T-cell (primary cell): Measurements from ENCODE around the gene HLA-DOA. TPM values are rescaled to one million over a fixed set of nuclear protein-coding genes. Genes with fewer than 3 reads are reported as not detected.
A peak's percentile ranks its signal among the peaks of the same experiment; 100 is the strongest.

ENCODE experiments used
- ATAC-seq, 4 experiments: fragments of 200-7000 bp in 3 of 4; fragments of 150-1000 bp in 1 of 4; cut with Tn5 transposase; replicated peaks in 1 of 4; 1 replicate in 3 of 4; 2 replicates in 1 of 4; pipeline ENCODE4 v1.10.0; 2021; ENCODE audit warnings: moderate library complexity in 3 of 4, mild to moderate bottlenecking in 2 of 4, moderate number of reproducible peaks in 1 of 4
- CTCF ChIA-PET, 2 donors: fragments of 300-600 bp; sonication (Branson Sonifier 250); formaldehyde crosslinking; loops; one replicate each; lab custom pipeline; 2022; ENCODE audit warnings: antibody characterized with exemption in 2 of 2; lab: Charles Lee
- POLR2A ChIA-PET, 2 donors: fragments of 300-600 bp; sonication (Branson Sonifier 250); formaldehyde crosslinking; loops; one replicate each; lab custom pipeline; 2022; ENCODE audit warnings: antibody characterized with exemption in 2 of 2; lab: Charles Lee
- DNase-seq, 35 experiments: peaks; one replicate each; pipeline versions ENCODE4 v3.0.0 to v3.0.0-alpha.2; 2013 to 2023
- H3K27ac ChIP-seq: one replicate; pipeline ENCODE4 v1.5.1; 2013; ENCODE audit warnings: low read length
- H3K27me3 ChIP-seq, 2 experiments: replicated peaks in 1 of 2; 1 replicate in 1 of 2; 2 replicates in 1 of 2; pipeline versions ENCODE4 v1.6.1 to v1.7.0; 2013; ENCODE audit warnings: low read length in 1 of 2, mixed read lengths in 1 of 2; ENCODE audit not compliant: control insufficient read depth in 2 of 2, insufficient read depth in 2 of 2; ENCODE audit errors: extremely low read depth in 1 of 2
- H3K36me3 ChIP-seq, 2 donors: 1 replicate in 1 of 2; 2 replicates in 1 of 2; pipeline versions ENCODE4 v1.6.1 to v1.7.0; 2013; ENCODE audit warnings: low read length in 1 of 2; ENCODE audit not compliant: control insufficient read depth in 2 of 2, insufficient read depth in 1 of 2; ENCODE audit errors: extremely low read depth in 1 of 2
- H3K4me1 ChIP-seq, 2 experiments: 1 replicate in 1 of 2; 2 replicates in 1 of 2; pipeline versions ENCODE4 v1.6.1 to v1.7.0; 2013; ENCODE audit warnings: low read length in 2 of 2, mixed read lengths in 1 of 2; ENCODE audit not compliant: insufficient read depth in 2 of 2, control insufficient read depth in 1 of 2; ENCODE audit errors: extremely low read depth in 1 of 2
- H3K4me3 ChIP-seq, 2 donors: 1 replicate in 1 of 2; 2 replicates in 1 of 2; pipeline versions ENCODE4 v1.5.1 to v1.7.0; 2013; ENCODE audit warnings: mild to moderate bottlenecking in 2 of 2, low read length in 1 of 2, moderate library complexity in 1 of 2; ENCODE audit not compliant: control insufficient read depth in 1 of 2; ENCODE audit errors: extremely low read depth in 1 of 2
- H3K9me3 ChIP-seq: 2 replicates; pipeline ENCODE4 v1.7.0; 2013
- H3K27ac Mint-ChIP-seq, 2 donors: one replicate each; pipeline ENCODE4 v1.8.0; 2020 to 2021; ENCODE audit warnings: mild to moderate bottlenecking in 2 of 2, mixed read lengths in 2 of 2
- H3K27me3 Mint-ChIP-seq, 2 donors: one replicate each; pipeline ENCODE4 v1.8.0; 2021 to 2022; ENCODE audit warnings: mixed read lengths in 2 of 2
- H3K36me3 Mint-ChIP-seq: one replicate; pipeline ENCODE4 v1.8.0; 2021; ENCODE audit warnings: mixed read lengths
- H3K4me1 Mint-ChIP-seq, 3 donors: one replicate each; pipeline ENCODE4 v1.8.0; 2020 to 2022; ENCODE audit warnings: mixed read lengths in 3 of 3, mild to moderate bottlenecking in 1 of 3
- H3K4me3 Mint-ChIP-seq, 3 donors: one replicate each; pipeline ENCODE4 v1.8.0; 2020 to 2022; ENCODE audit warnings: mild to moderate bottlenecking in 3 of 3, mixed read lengths in 3 of 3, moderate library complexity in 3 of 3
- H3K9me3 Mint-ChIP-seq, 3 donors: one replicate each; pipeline ENCODE4 v1.8.0; 2020 to 2022; ENCODE audit warnings: mixed read lengths in 3 of 3
- WGBS: methylation state at CpG from one replicate; pipeline ENCODE4 v1.1.5; 2013; ENCODE audit warnings: missing lambda C conversion rate; ENCODE audit not compliant: insufficient coverage; 5-methylcytosine and 5-hydroxymethylcytosine counted together
- total RNA-seq, 35 experiments: library from RNA in 6 of 35; stranded (reverse) in 6 of 35; fragments of 120-200 nt in 1 of 35; gene quantifications; one replicate each; pipeline versions ENCODE4 v1.2.1 to v1.2.4 and lab custom pipeline; 2013 to 2026

The HLA-DOA gene
- total RNA-seq, 5 donors from 2014 or later (not counting 1 experiment from before 2014, with no cell fraction given), result 6.1 to 17.0 (median 13.4) TPM

GRCh38 chr6:33049323-33050013 lies 40.1 kb upstream of the HLA-DOA start:
- H3K9me3 ChIP-seq, result no peaks in the 10 kb centered on the region
- Mint-ChIP-seq H3K27me3 (peaks cover 39 to 49% of the 10 kb centered on the region in 2 donors), H3K9me3 (no peaks in the 10 kb centered on the region), H3K27ac (no peak overlapping the region), H3K4me3 (no peak overlapping the region), H3K36me3 (no peaks in the 10 kb centered on the region), H3K4me1 (peaks cover 0 to 2% (median 0%) of the 10 kb centered on the region in 3 donors)
- no peaks in the 10 kb centered on the region for H3K4me1 ChIP-seq
- no peaks in the 10 kb centered on the region for H3K36me3 ChIP-seq
- CTCF ChIA-PET, result interaction anchor here in 1 of 2 donors (0.6 kb wide), 1 partner anchor 279 kb away, joined by 4 read pairs; no protein-coding TSS in a partner anchor
- POLR2A ChIA-PET, result interaction anchor here in 1 of 2 donors (0.6 kb wide), 1 partner anchor 180 kb away, joined by 3 read pairs; no protein-coding TSS in a partner anchor
- no peak overlapping the region for H3K27ac ChIP-seq
- 37% methylated on average over 2 of the region's 9 CpGs for whole genome bisulfite sequencing
- no peak overlapping the region for H3K4me3 ChIP-seq
- H3K27me3 ChIP-seq, result peaks cover 0 to 8% of the 10 kb centered on the region in 2 experiments
- ATAC-seq (no peak), DNase-seq (no peak)

GRCh38 chr6:33040157-33040556 lies 30.8 kb upstream of the HLA-DOA start:
- no peak for DNase-seq
- H3K9me3 ChIP-seq, result no peaks in the 10 kb centered on the region
- no peak overlapping the region for H3K4me3 Mint-ChIP-seq
- H3K27me3 Mint-ChIP-seq, result peaks cover 12 to 22% of the 10 kb centered on the region in 2 donors
- POLR2A ChIA-PET, result no interaction called here
- peaks cover 0 to 3% of the 10 kb centered on the region in 2 experiments for H3K27me3 ChIP-seq
- no peak for ATAC-seq
- H3K4me1 ChIP-seq, result no peaks in the 10 kb centered on the region
- no peaks in the 10 kb centered on the region for H3K36me3 ChIP-seq
- H3K36me3 Mint-ChIP-seq, result no peaks in the 10 kb centered on the region
- no CpG with 5 or more reads among the region's 2 CpGs for WGBS
- peaks cover 0 to 12% (median 6%) of the 10 kb centered on the region in 3 donors for H3K9me3 Mint-ChIP-seq
- no peaks in the 10 kb centered on the region for H3K4me1 Mint-ChIP-seq
- H3K4me3 ChIP-seq, result no peak overlapping the region
- CTCF ChIA-PET, result no interaction called here
- H3K27ac ChIP-seq, result no peak overlapping the region
- H3K27ac Mint-ChIP-seq, result no peak overlapping the region

- H3K36me3 Mint-ChIP-seq, result peaks cover 3% of the 10 kb centered on the region
- no peak overlapping the region for H3K27ac Mint-ChIP-seq
- WGBS, result 75% methylated on average over 1 of the region's 1 CpG
- POLR2A ChIA-PET, result no interaction called here
- H3K4me1 Mint-ChIP-seq, result no peaks in the 10 kb centered on the region
- H3K9me3 Mint-ChIP-seq, result peaks cover 0 to 20% (median 6%) of the 10 kb centered on the region in 3 donors
- Histone ChIP-seq H3K27me3 (peaks cover 0 to 7% of the 10 kb centered on the region in 2 experiments), H3K9me3 (no peaks in the 10 kb centered on the region), H3K27ac (no peak overlapping the region), H3K4me3 (no peak overlapping the region), H3K4me1 (no peaks in the 10 kb centered on the region), H3K36me3 (no peaks in the 10 kb centered on the region)
- H3K27me3 Mint-ChIP-seq, result peaks cover 9 to 22% of the 10 kb centered on the region in 2 donors
- DNase-seq (no peak), ATAC-seq (no peak)
- H3K4me3 Mint-ChIP-seq, result no peak overlapping the region
- CTCF ChIA-PET, result no interaction called here
Observed at GRCh38 chr6:33036535-33036934, 27.1 kb upstream of the HLA-DOA start.

GRCh38 chr6:33034554-33034953 lies 25.2 kb upstream of the HLA-DOA start:
- Mint-ChIP-seq H3K4me3 (no peak overlapping the region), H3K9me3 (peaks cover 0 to 20% (median 6%) of the 10 kb centered on the region in 3 donors), H3K27me3 (peaks cover 9 to 16% of the 10 kb centered on the region in 2 donors), H3K36me3 (peaks cover 3% of the 10 kb centered on the region), H3K4me1 (peaks cover 0 to 4% (median under 1%) of the 10 kb centered on the region in 3 donors), H3K27ac (no peak overlapping the region)
- H3K4me1 ChIP-seq, result peaks cover 0 to 4% of the 10 kb centered on the region in 2 experiments
- H3K36me3 ChIP-seq, result no peaks in the 10 kb centered on the region
- CTCF ChIA-PET, result no interaction called here
- no CpG with 5 or more reads among the region's 1 CpG for WGBS
- no peak overlapping the region for H3K27ac ChIP-seq
- H3K4me3 ChIP-seq, result no peak overlapping the region
- no peak for DNase-seq
- H3K27me3 ChIP-seq, result peaks cover 0 to 7% of the 10 kb centered on the region in 2 experiments
- ATAC-seq, result no peak
- H3K9me3 ChIP-seq, result no peaks in the 10 kb centered on the region
- POLR2A ChIA-PET, result no interaction called here

GRCh38 chr6:33030245-33030644 lies 20.9 kb upstream of the HLA-DOA start:
- H3K4me3 ChIP-seq, result no peak overlapping the region
- Mint-ChIP-seq H3K27ac (peak overlapping the region in 1 of 2 donors; percentile 84), H3K27me3 (peaks cover 8 to 11% of the 10 kb centered on the region in 2 donors), H3K9me3 (peaks cover 0 to 9% (median 0%) of the 10 kb centered on the region in 3 donors), H3K36me3 (peaks cover 3% of the 10 kb centered on the region), H3K4me3 (no peak overlapping the region), H3K4me1 (peaks cover 0 to 17% (median 7%) of the 10 kb centered on the region in 3 donors)
- H3K9me3 ChIP-seq, result no peaks in the 10 kb centered on the region
- no CpG with 5 or more reads among the region's 3 CpGs for WGBS
- peaks cover 0 to 9% of the 10 kb centered on the region in 2 experiments for H3K27me3 ChIP-seq
- ChIA-PET CTCF (no interaction called here), POLR2A (interaction anchor here in 1 of 2 donors (1.1 kb wide), 1 partner anchor 44 kb away, joined by 5 read pairs; the partner anchor contains the start of gene HLA-DPA1)
- ATAC-seq (no peak), DNase-seq (no peak)
- H3K27ac ChIP-seq, result peak overlapping the region; percentile 68
- peaks cover 0 to 9% of the 10 kb centered on the region in 2 experiments for H3K4me1 ChIP-seq
- H3K36me3 ChIP-seq, result no peaks in the 10 kb centered on the region

GRCh38 chr6:33029328-33030184 lies 20.2 kb upstream of the HLA-DOA start:
- peak in 3 of 35 experiments; percentile 12 to 52 (median 37) for DNase-seq
- Mint-ChIP-seq H3K9me3 (peaks cover 0 to 2% (median 0%) of the 10 kb centered on the region in 3 donors), H3K4me3 (no peak overlapping the region), H3K36me3 (peaks cover 2% of the 10 kb centered on the region), H3K27me3 (peaks cover 5 to 10% of the 10 kb centered on the region in 2 donors), H3K4me1 (peaks cover 0 to 17% (median 7%) of the 10 kb centered on the region in 3 donors), H3K27ac (peak overlapping the region in 1 of 2 donors; percentile 84)
- Histone ChIP-seq H3K27ac (peak overlapping the region; percentile 68), H3K4me1 (peaks cover 0 to 9% of the 10 kb centered on the region in 2 experiments), H3K36me3 (no peaks in the 10 kb centered on the region), H3K4me3 (no peak overlapping the region), H3K9me3 (no peaks in the 10 kb centered on the region), H3K27me3 (peaks cover 0 to 9% of the 10 kb centered on the region in 2 experiments)
- ATAC-seq, result peak; percentile 43 to 80 (median 52)
- WGBS, result 72% methylated on average over 3 of the region's 6 CpGs
- POLR2A ChIA-PET, result interaction anchor here (0.6 to 1.2 kb wide), 4 partner anchors 45 to 277 kb away, joined by 3 to 9 read pairs (median 4); partner anchors contain the start of gene HLA-DPA1 (in 1 of the 2)
- CTCF ChIA-PET, result interaction anchor here in 1 of 2 donors (1.2 to 1.3 kb wide), 2 partner anchors 46 to 50 kb away, joined by 3 read pairs; partner anchors contain the start of gene HLA-DPB1
